HUDEP-2 (cell line): ENCODE data around the gene GPR78.

Experiments used
- DNase-seq, 76 experiments: peaks; one replicate each; lab custom pipeline; 2025; ENCODE audit not compliant: unreplicated experiment in 76 of 76; lab: John Stamatoyannopoulos, UW

The GPR78 gene

GRCh38 chr4:8585721-8586212 is 5.6 kb downstream of the GPR78 start:
- no peak for DNase-seq

- no peak for DNase-seq
Measured at GRCh38 chr4:8586246-8586645, 6.1 kb downstream of the GPR78 start.

GRCh38 chr4:8586671-8587468 is 6.7 kb downstream of the GPR78 start:
- DNase-seq: no peak

- no peak for DNase-seq
Measured at GRCh38 chr4:8587469-8588195, 7.4 kb downstream of the GPR78 start.

GRCh38 chr4:8588196-8588470 is 7.9 kb downstream of the GPR78 start:
- DNase-seq: no peak

- DNase-seq: no peak
Measured at GRCh38 chr4:8589336-8589735, 9.1 kb downstream of the GPR78 start.

GRCh38 chr4:8589823-8590545 is 9.8 kb downstream of the GPR78 start:
- DNase-seq: no peak

GRCh38 chr4:8590546-8590880 is 10.3 kb downstream of the GPR78 start:
- DNase-seq: no peak

- DNase-seq: no peak
Measured at GRCh38 chr4:8591114-8591513, 10.9 kb downstream of the GPR78 start.

- no peak for DNase-seq
Measured at GRCh38 chr4:8591626-8592365, 11.6 kb downstream of the GPR78 start.

GRCh38 chr4:8592366-8593263 is 12.4 kb downstream of the GPR78 start, which contains the start of gene CPZ:
Gene CPZ (plus strand): TSS chr4:8592765. CDS start chr4:8592834, 69 bp downstream.
- DNase-seq: no peak

- DNase-seq: no peak
Measured at GRCh38 chr4:8593264-8594096, 13.3 kb downstream of the GPR78 start.

GRCh38 chr4:8594097-8595038 is 14.2 kb downstream of the GPR78 start:
- DNase-seq: peak in 39 of 76 experiments; percentile 1 to 65 (median 23)

- no peak for DNase-seq
Measured at GRCh38 chr4:8595237-8596087, 15.3 kb downstream of the GPR78 start.

- no peak for DNase-seq
Measured at GRCh38 chr4:8596891-8597290, 16.7 kb downstream of the GPR78 start.

- DNase-seq: no peak
Measured at GRCh38 chr4:8597319-8597718, 17.1 kb downstream of the GPR78 start.

GRCh38 chr4:8597791-8598190 is 17.6 kb downstream of the GPR78 start:
- no peak for DNase-seq
